HG03103 (cell line): Measurements from ENCODE around the gene RNF19B.
"Not testable (repeated sequence)": the region's sequence is repeated elsewhere in the genome, so short reads cannot be mapped to it uniquely, and the experiment has no call there.

ENCODE experiments used
- ATAC-seq: cut with Tn5 transposase; IDR thresholded peaks from one replicate; pipeline ENCODE4 v1.9.1; 2021; ENCODE audit warnings: low read depth; ENCODE audit not compliant: unreplicated experiment

Gene RNF19B

GRCh38 chr1:32934535-32934934 is 30.1 kb downstream of the RNF19B start:
- ATAC-seq: no peak

GRCh38 chr1:32933742-32934322 is 30.8 kb downstream of the RNF19B start:
- no peak for ATAC-seq

- ATAC-seq: no peak
Measured at GRCh38 chr1:32931760-32932159, 32.8 kb downstream of the RNF19B start.

GRCh38 chr1:32929366-32929765 is 35.2 kb downstream of the RNF19B start:
- ATAC-seq: no peak

- no peak for ATAC-seq
Measured at GRCh38 chr1:32928715-32929114, 35.9 kb downstream of the RNF19B start.

- no peak for ATAC-seq
Measured at GRCh38 chr1:32928285-32928684, 36.3 kb downstream of the RNF19B start.

GRCh38 chr1:32927441-32927840 is 37.2 kb downstream of the RNF19B start:
- no peak for ATAC-seq

GRCh38 chr1:32926562-32926961 is 38.0 kb downstream of the RNF19B start:
- ATAC-seq: no peak

- no peak for ATAC-seq
Measured at GRCh38 chr1:32925403-32926162, 39.0 kb downstream of the RNF19B start.

GRCh38 chr1:32924881-32925344 is 39.7 kb downstream of the RNF19B start:
- ATAC-seq: no peak

- no peak for ATAC-seq
Measured at GRCh38 chr1:32920833-32921232, 43.8 kb downstream of the RNF19B start.

GRCh38 chr1:32919811-32920733 is 44.5 kb downstream of the RNF19B start:
- no peak for ATAC-seq

- no peak for ATAC-seq
Measured at GRCh38 chr1:32918179-32918578, 46.4 kb downstream of the RNF19B start.

GRCh38 chr1:32917521-32917920 is 47.1 kb downstream of the RNF19B start:
- no peak for ATAC-seq

GRCh38 chr1:32915766-32916706 is 48.6 kb downstream of the RNF19B start:
- no peak for ATAC-seq

GRCh38 chr1:32910319-32910718 is 54.3 kb downstream of the RNF19B start:
- ATAC-seq: no peak

GRCh38 chr1:32907435-32907834 is 57.2 kb downstream of the RNF19B start:
- ATAC-seq: no peak

GRCh38 chr1:32906654-32907053 is 58.0 kb downstream of the RNF19B start:
- ATAC-seq: no peak

GRCh38 chr1:32905588-32905987 is 59.0 kb downstream of the RNF19B start:
- ATAC-seq: not testable (repeated sequence)

GRCh38 chr1:32904797-32905196 is 59.8 kb downstream of the RNF19B start:
- no peak for ATAC-seq
